HEK293 (cell line): ENCODE results near the gene BBS9.

Source experiments
- CTCF ChIA-PET: fragments of 350-600 bp; formaldehyde crosslinking; extraction: SDS; loops from one replicate; lab custom pipeline; 2021; ENCODE audit warnings: antibody characterized with exemption; lab: Yijun Ruan, JAX
- POLR2A ChIA-PET: fragments of 300-600 bp; formaldehyde crosslinking; extraction: SDS; loops from one replicate; lab custom pipeline; 2020; ENCODE audit warnings: antibody characterized with exemption, inconsistent platforms; lab: Yijun Ruan, JAX
- H3K27ac ChIP-seq: fragments of 200-500 bp; sonication (Bioruptor generic); 2 replicates; pipeline ENCODE4 v1.5.1; 2014; ENCODE audit warnings: low read depth, low read length, control low read depth, inconsistent platforms; ENCODE audit errors: extremely low read depth
- H3K36me3 ChIP-seq, 2 experiments: fragments of 200-500 bp in 1 of 2; sonication (Bioruptor generic) in 1 of 2; 1 replicate in 1 of 2; 2 replicates in 1 of 2; pipeline ENCODE4 v1.5.1; 2014 to 2017; ENCODE audit warnings: inconsistent platforms in 2 of 2, low read length in 2 of 2; ENCODE audit not compliant: control insufficient read depth in 2 of 2, insufficient read depth in 1 of 2
- H3K4me1 ChIP-seq: fragments of 200-500 bp; sonication (Bioruptor generic); 2 replicates; pipeline ENCODE4 v1.5.1; 2014; ENCODE audit warnings: mild to moderate bottlenecking, low read length, inconsistent platforms; ENCODE audit not compliant: control insufficient read depth, insufficient read depth
- H3K4me3 ChIP-seq: 2 replicates; pipeline ENCODE4 v1.5.1; 2011; ENCODE audit warnings: low read depth, mild to moderate bottlenecking, control low read depth, low read length, moderate library complexity
- H3K9me3 ChIP-seq: fragments of 200-500 bp; sonication (Bioruptor generic); 2 replicates; pipeline ENCODE4 v1.5.1; 2014; ENCODE audit warnings: low read depth, low read length, inconsistent platforms; ENCODE audit not compliant: control insufficient read depth, insufficient read depth
- KLF17 ChIP-seq: fragments of 450-650 bp; formaldehyde crosslinking; IDR thresholded peaks from 2 replicates; pipeline ENCODE4 v1.5.1; 2016; ENCODE audit warnings: missing biosample characterization, missing genetic modification characterization
- SCRT1 ChIP-seq: fragments of 450-650 bp; formaldehyde crosslinking; IDR thresholded peaks from 2 replicates; pipeline ENCODE4 v1.5.1; 2016; ENCODE audit warnings: missing biosample characterization, missing genetic modification characterization, borderline replicate concordance
- TCF7L2 ChIP-seq: IDR thresholded peaks from 2 replicates; pipeline ENCODE4 v1.6.1; 2011; ENCODE audit warnings: low read depth, mild to moderate bottlenecking, inconsistent platforms, low read length, moderate library complexity, borderline replicate concordance
- WT1 ChIP-seq: fragments of 450-650 bp; formaldehyde crosslinking; IDR thresholded peaks from 2 replicates; pipeline ENCODE4 v1.5.1; 2016; ENCODE audit warnings: missing biosample characterization, missing genetic modification characterization
- YY1 ChIP-seq: fragments of 450-650 bp; formaldehyde crosslinking; IDR thresholded peaks from 2 replicates; pipeline ENCODE4 v1.5.1; 2018; ENCODE audit warnings: missing biosample characterization, missing genetic modification characterization
- ZBTB11 ChIP-seq: fragments of 450-650 bp; formaldehyde crosslinking; conservative IDR thresholded peaks from 2 replicates; pipeline ENCODE4 v1.5.1; 2016; ENCODE audit warnings: low read depth, missing biosample characterization, missing genetic modification characterization
- ZBTB49 ChIP-seq: fragments of 450-650 bp; formaldehyde crosslinking; IDR thresholded peaks from 2 replicates; pipeline ENCODE4 v1.5.1; 2016; ENCODE audit warnings: missing biosample characterization, missing genetic modification characterization, low read depth
- ZEB2 ChIP-seq: fragments of 450-650 bp; formaldehyde crosslinking; IDR thresholded peaks from 2 replicates; pipeline ENCODE4 v1.5.1; 2016; ENCODE audit warnings: missing biosample characterization, missing genetic modification characterization
- ZNF10 ChIP-seq: fragments of 450-650 bp; formaldehyde crosslinking; IDR thresholded peaks from 2 replicates; pipeline ENCODE4 v1.5.1; 2017; ENCODE audit warnings: missing biosample characterization, missing genetic modification characterization
- ZNF132 ChIP-seq: fragments of 450-650 bp; formaldehyde crosslinking; IDR thresholded peaks from 2 replicates; pipeline ENCODE4 v1.5.1; 2017; ENCODE audit warnings: missing biosample characterization, missing genetic modification characterization, borderline replicate concordance
- ZNF133 ChIP-seq: fragments of 450-650 bp; formaldehyde crosslinking; IDR thresholded peaks from 2 replicates; pipeline ENCODE4 v1.5.1; 2016; ENCODE audit warnings: missing biosample characterization, missing genetic modification characterization
- ZNF140 ChIP-seq: fragments of 450-650 bp; formaldehyde crosslinking; IDR thresholded peaks from 2 replicates; pipeline ENCODE4 v1.5.1; 2016; ENCODE audit warnings: missing biosample characterization, missing genetic modification characterization
- ZNF146 ChIP-seq: fragments of 450-650 bp; formaldehyde crosslinking; IDR thresholded peaks from 2 replicates; pipeline ENCODE4 v1.5.1; 2016; ENCODE audit warnings: missing biosample characterization, missing genetic modification characterization
- ZNF202 ChIP-seq: fragments of 450-650 bp; formaldehyde crosslinking; IDR thresholded peaks from 2 replicates; pipeline ENCODE4 v1.5.1; 2016; ENCODE audit warnings: missing biosample characterization, missing genetic modification characterization, borderline replicate concordance
- ZNF23 ChIP-seq: fragments of 450-650 bp; formaldehyde crosslinking; IDR thresholded peaks from 2 replicates; pipeline ENCODE4 v1.5.1; 2016; ENCODE audit warnings: missing biosample characterization, missing genetic modification characterization, borderline replicate concordance
- ZNF24 ChIP-seq: fragments of 450-650 bp; formaldehyde crosslinking; IDR thresholded peaks from 2 replicates; pipeline ENCODE4 v1.5.1; 2016; ENCODE audit warnings: missing biosample characterization, missing genetic modification characterization
- ZNF335 ChIP-seq: fragments of 450-650 bp; formaldehyde crosslinking; conservative IDR thresholded peaks from 2 replicates; pipeline ENCODE4 v1.5.1; 2016; ENCODE audit warnings: missing biosample characterization, missing genetic modification characterization
- ZNF513 ChIP-seq: fragments of 450-650 bp; IDR thresholded peaks from 2 replicates; pipeline ENCODE4 v1.5.1; 2018; ENCODE audit warnings: missing biosample characterization, missing genetic modification characterization
- ZNF548 ChIP-seq: fragments of 450-650 bp; formaldehyde crosslinking; IDR thresholded peaks from 2 replicates; pipeline ENCODE4 v1.5.1; 2016; ENCODE audit warnings: missing biosample characterization, missing genetic modification characterization
- ZNF660 ChIP-seq: fragments of 450-650 bp; IDR thresholded peaks from 2 replicates; pipeline ENCODE4 v1.5.1; 2018; ENCODE audit warnings: missing biosample characterization, mild to moderate bottlenecking, missing genetic modification characterization
- TF ChIP-seq, protein P1 (sequence below): fragments of 450-650 bp; formaldehyde crosslinking; IDR thresholded peaks from 2 replicates; pipeline ENCODE4 v1.5.1; 2016; ENCODE audit warnings: missing biosample characterization, missing genetic modification characterization

Gene BBS9

DNA sequence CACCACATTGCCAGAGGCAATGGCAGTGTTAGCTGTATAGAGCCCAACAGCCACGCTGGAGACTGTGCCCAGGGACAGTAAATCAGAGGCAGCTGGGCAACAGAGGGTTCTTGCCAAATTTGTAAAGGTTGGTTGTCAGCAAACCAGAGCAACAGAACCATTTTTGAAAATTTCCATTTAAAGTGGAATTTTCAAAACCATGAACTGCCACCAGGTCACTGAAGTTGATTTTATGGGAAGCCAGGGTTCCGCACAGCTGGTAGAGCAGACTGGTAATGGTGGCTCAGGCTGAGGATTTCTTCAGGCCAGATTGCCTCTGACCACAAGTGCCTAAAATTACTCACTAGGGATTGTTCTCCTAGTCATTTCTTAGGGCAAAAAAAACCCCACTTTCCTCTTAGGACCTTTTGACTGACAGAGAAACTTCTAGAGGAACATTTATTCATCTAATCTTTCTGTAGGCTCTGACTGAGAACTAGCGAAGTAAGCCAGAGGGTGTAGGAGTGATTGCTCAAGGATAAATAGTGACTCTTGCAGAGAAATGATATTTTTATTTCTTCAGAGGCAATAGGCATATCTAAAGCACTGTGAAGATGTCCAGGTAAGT, 342.4 kb downstream of the BBS9 start:
- no peaks in the 10 kb centered on the region for H3K9me3 ChIP-seq
- POLR2A ChIA-PET: no interaction called here
- H3K4me1 ChIP-seq: no peaks in the 10 kb centered on the region
- H3K36me3 ChIP-seq: no peaks in the 10 kb centered on the region
- H3K4me3 ChIP-seq: no peak overlapping the region
- H3K27ac ChIP-seq: no peak overlapping the region
- TF ChIP-seq ZNF10 (tag by site-specific recombination) (no peak), ZBTB11 (no peak), ZNF133 (no peak), SCRT1 (no peak), ZNF24 (tag by site-specific recombination) (no peak), ZNF660 (tag by site-specific recombination) (no peak), YY1 (tag by site-specific recombination) (no peak), ZNF23 (tag by site-specific recombination) (no peak), ZNF335 (no peak), ZNF132 (tag by site-specific recombination) (no peak)
- CTCF ChIA-PET: interaction anchor here (1.0 kb wide), 1 partner anchor 12 kb away, joined by 3 read pairs; no protein-coding TSS in a partner anchor

- POLR2A ChIA-PET: no interaction called here
- Histone ChIP-seq H3K36me3 (no peaks in the 10 kb centered on the region), H3K4me3 (no peak overlapping the region), H3K9me3 (no peaks in the 10 kb centered on the region), H3K27ac (no peak overlapping the region), H3K4me1 (no peaks in the 10 kb centered on the region)
- CTCF ChIA-PET: interaction anchor here (0.7 kb wide), 1 partner anchor 198 kb away, joined by 3 read pairs; no protein-coding TSS in a partner anchor
- no peak for TF ChIP-seq ZNF513 (tag by site-specific recombination)
- no peak for TF ChIP-seq ZNF140 (tag by site-specific recombination)
- TF ChIP-seq WT1 (tag by site-specific recombination): no peak
- no peak for TF ChIP-seq ZNF146 (tag by site-specific recombination)
- no peak for TF ChIP-seq ZNF202 (tag by site-specific recombination)
- no peak for TF ChIP-seq ZBTB49
- TF ChIP-seq ZNF548 (tag by site-specific recombination): no peak
- TF ChIP-seq TCF7L2: no peak
- TF ChIP-seq, protein P1, sequence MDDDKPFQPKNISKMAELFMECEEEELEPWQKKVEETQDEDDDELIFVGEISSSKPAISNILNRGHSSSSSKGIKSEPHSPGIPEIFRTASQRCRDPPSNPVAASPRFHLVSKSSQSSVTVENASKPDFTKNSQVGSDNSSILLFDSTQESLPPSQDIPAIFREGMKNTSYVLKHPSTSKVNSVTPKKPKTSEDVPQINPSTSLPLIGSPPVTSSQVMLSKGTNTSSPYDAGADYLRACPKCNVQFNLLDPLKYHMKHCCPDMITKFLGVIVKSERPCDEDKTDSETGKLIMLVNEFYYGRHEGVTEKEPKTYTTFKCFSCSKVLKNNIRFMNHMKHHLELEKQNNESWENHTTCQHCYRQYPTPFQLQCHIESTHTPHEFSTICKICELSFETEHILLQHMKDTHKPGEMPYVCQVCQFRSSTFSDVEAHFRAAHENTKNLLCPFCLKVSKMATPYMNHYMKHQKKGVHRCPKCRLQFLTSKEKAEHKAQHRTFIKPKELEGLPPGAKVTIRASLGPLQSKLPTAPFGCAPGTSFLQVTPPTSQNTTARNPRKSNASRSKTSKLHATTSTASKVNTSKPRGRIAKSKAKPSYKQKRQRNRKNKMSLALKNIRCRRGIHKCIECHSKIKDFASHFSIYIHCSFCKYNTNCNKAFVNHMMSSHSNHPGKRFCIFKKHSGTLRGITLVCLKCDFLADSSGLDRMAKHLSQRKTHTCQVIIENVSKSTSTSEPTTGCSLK (tag by site-specific recombination): no peak
- no peak for TF ChIP-seq ZEB2
- TF ChIP-seq KLF17 (tag by site-specific recombination): no peak
Measured at GRCh38 chr7:33472348-33473025, 343.1 kb downstream of the BBS9 start.
